ENCODE results near the gene TDRD6.

GRCh38 chr6:46690141-46690755 lies 2.6 kb downstream of the TDRD6 start:
- no peak for TF ChIP-seq CTCF (IDR thresholded peaks at IDR 0.05)
- no peak for TF ChIP-seq POLR2AphosphoS5 (IDR thresholded peaks at IDR 0.05)
- TF ChIP-seq POLR2A (IDR thresholded peaks at IDR 0.05) = no peak

All from breast epithelium (tissue), 3 donors.